Fibroblast of skin of scalp (primary cell): ENCODE measurements around the gene C2CD3.

Source experiments
- DNase-seq: peaks from one replicate; pipeline ENCODE4 v3.0.0-alpha.2; 2013

The C2CD3 gene

DNA sequence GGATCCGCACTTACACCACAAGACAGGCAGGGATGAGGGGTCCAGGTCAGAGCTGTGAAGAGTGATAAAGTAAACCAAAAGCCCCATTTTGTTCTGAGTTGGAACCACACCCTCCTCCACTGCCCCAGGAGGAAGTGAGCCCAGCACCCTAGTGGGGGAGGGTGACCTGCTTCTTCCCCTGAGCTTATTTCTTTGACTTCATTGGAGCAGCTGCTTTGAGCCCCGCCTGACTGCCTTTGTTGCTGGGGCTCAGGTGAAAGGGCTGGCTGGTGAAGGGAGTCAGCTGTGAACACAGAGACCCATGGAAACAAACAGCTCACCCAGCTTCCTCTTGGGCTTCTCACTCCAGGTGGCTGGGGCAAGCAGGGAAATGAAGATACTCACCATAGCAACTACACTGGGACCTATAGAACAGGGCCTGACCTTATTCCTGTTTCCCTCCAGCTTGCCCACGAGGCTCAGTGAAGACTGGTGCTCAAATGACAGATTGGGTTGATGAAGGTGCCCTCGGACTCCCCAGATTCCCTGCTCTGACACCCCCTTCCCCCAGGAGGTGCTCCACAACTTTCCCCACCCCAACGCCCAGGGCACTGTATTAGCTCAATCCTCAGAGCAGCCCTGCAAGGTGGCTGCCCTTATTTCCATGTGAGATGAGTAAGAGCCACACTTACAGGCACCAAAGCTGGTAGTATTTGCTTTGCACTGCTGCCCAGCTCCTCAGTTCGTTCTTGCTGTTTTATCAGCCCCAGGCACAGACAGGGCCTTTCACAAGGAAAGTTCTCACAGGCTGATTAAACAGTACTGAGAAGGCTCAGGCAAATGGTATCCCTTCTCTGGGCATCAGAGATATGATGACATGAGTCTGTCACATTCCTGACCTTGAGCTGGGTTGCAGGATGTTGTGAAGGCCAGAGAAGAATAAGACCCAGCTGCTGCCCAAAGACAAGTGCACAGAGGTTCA, 190.5 kb downstream of the C2CD3 start:
- DNase-seq = no peak

DNA sequence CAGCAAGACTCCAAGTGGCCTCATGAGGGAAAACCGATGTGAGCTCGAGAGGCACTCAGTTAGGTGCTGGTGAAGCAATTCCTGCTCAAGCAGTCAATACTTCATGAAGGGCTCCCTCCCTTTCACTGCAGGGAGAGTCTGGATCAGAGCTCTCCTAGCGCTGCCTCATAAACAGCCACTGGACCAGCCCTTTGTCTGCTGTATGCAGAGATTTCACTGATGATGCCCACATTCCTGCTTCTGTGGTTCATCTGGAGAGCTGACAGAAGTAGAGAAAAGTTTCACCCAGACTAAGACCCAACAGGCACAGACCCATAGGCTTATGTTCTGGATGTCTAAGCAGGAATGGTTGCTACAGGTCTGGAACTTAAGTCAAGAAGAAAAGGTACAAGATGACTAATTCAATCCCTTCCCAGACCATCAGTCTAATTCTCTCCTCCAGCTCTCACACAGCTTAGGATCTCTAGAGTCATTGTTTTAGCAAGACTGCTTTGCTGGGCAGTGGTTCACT, 192.2 kb downstream of the C2CD3 start:
- no peak for DNase-seq

GRCh38 chr11:73977856-73978519, 192.8 kb downstream of the C2CD3 start:
- no peak for DNase-seq

DNA sequence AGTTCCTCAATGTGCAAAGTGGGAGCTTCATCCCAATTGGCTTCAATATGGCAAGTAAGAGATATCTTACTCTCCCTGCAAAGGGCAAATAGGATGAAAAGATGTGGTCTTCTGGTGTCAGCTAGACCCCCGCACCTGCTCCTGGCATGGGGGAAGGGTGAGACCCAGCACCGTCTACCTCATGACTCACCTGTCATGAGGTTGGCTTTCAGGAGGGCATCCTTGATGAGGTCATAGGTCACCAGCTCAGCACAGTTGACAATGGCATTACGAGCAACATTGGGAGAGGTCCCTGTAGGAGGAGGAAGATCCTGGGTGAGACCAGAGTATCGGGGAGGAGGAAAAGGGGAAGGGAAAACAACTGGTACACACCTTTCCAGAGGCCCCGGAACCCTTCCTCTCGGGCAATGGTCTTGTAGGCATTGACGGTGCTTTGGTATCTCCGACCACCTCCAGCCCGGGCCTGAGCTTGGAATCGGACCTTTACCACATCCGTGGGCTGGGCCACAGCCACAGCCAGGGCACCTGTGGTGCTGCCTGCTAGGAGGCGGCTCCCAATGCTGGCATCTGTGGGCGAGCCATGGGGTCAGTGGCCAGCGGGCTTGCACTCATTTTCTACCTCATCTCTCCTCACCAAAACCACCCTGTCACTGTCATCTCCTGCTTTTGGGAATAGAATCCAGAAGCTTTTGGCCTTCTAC, 194.2 kb downstream of the C2CD3 start:
- DNase-seq = no peak

DNA sequence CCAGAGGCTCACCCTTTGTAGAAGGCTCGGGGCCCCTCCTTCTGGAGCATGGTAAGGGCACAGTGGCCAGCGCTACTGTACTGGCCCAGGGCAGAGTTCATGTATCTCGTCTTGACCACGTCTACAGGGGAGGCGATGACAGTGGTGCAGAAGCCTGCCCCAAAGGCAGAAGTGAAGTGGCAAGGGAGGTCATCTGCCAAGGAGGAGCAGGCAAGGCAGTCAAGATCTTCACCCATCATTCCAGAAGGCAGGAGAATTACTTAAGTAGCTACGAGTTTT, 195.4 kb downstream of the C2CD3 start:
- no peak for DNase-seq

DNA sequence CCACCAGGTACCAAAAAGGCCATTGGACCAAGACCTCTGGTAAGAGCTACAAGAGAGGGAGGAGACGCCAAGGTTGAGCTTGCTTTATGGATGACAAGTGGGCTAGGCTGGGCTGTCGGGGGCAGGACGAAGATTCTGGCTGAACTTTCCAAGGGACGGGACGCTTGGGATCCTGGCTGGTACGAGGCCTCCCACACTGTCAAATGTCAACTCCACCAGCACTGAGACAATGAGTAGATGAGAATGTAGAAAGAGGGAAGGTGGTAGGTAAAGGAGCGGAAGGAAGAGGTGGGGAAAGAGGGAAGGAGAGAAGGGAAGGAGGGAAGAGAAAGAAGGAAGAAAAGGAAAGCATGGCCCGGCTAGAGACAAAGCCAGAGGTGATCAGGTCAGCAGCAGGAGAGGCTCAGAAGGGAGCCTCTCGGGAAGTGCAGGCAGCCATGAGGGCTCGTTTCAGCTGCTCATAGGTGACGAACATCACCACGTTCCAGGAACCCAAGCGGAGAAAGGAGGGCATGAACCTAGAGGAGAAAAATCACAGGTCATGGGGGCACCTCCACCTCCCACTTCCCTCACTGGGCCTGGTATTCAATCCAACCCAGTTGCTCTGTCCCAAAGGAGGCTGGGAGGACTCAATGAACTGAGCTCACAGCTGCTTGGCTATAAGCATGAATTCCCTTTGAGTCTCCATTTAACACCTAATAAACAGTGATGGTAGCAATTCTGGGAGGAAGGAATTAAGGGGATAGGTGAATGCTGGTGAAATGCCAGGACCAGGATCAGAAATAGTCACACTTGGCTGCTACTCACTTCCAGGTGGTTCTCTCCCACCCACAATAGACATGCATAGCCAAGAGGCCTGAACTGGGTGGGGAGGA, 196.0 kb downstream of the C2CD3 start:
- no peak for DNase-seq

GRCh38 chr11:73972620-73973449, 198.0 kb downstream of the C2CD3 start:
- no peak for DNase-seq

- DNase-seq = no peak
Measured at GRCh38 chr11:73972187-73972586, 198.6 kb downstream of the C2CD3 start.

- DNase-seq = no peak
Measured at GRCh38 chr11:73971175-73971719, 199.6 kb downstream of the C2CD3 start.

GRCh38 chr11:73969991-73970800, 200.6 kb downstream of the C2CD3 start:
- DNase-seq = no peak

- DNase-seq = no peak
Measured at GRCh38 chr11:73969091-73969490, 201.7 kb downstream of the C2CD3 start.

GRCh38 chr11:73968356-73968966, 202.3 kb downstream of the C2CD3 start:
- no peak for DNase-seq

DNA sequence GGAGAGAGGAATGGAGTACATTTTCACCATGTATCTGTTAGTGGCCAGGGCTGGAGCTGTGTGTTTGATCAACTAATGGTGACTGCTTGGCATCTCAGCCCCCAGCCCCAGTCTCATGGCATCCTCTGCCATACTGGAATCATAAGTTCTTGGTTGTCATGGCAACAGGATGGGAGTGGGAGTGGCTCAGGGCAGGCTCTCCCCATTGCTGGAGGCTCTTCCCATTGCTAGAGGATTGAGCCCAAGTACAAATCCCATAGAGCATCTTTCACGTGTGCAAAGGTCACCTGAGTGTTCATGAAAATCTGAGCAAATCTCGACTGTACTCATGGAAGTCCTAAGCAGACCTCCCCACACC, 205.1 kb downstream of the C2CD3 start:
- DNase-seq = no peak

DNA sequence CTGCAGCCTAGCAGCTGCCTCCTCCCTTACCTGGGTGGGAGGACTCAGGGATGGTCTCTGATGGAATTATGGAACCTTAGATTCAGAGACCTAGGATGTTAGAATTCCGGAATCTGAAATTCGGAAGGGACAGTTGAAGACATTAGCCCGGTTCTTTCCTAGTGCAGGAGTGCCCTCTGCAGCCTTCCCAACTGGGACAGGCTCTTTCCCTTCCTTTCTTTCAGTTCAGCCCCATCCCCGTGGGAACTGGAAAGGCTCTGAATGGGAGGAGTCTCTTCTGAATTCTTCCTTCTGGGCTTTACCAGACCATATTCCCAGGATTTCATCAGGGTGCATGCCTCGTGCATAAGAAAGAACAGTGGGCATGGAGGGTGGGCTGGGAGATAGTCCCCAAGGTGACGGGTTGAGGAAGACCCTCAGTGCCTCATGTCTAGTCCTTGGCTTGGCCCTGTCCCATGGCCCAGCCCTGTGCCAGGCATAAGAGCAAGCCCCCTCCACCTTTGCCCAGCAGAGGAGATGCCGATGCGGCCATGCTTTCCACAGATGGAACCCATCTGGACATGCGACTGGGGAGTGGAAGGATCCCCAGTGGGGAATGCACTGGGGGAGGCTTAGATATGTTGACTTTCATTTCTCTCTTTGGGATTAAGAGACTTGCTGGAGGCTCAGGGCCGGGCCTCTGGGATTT, 205.6 kb downstream of the C2CD3 start:
- peak; percentile 62 for DNase-seq

DNA sequence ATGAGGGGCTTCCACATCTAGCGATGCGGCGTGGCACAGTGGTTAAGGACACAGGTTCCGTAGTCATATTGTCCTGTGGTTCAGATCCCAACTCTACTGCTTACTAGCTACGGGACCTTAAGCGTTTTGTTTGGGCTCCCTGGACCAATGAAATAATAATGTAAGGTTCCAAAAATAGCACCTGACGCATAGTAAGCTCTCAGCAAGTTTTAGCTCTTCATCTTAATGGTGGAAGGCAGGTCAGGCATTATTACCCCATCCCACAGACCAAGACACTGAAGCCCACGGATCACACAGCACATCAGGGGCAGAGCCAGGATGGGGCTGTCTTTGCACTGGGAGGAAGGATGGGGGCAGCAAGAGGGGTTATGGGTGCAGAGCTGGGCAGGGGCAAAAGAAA, 206.9 kb downstream of the C2CD3 start:
- DNase-seq = no peak
